Hepatocyte (in vitro differentiated cells): Measurements from ENCODE around the gene GRM3. TPM values are rescaled to one million over a fixed set of nuclear protein-coding genes. Genes with fewer than 3 reads are reported as not detected.

Experiments
- DNase-seq: peaks from one replicate; pipeline ENCODE4 v3.0.0-alpha.2; 2016; ENCODE audit warnings: low spot score
- H2AFZ ChIP-seq: fragments of 200-600 bp; sonication (generic); 2 replicates; pipeline ENCODE4 v1.6.0; 2016; ENCODE audit warnings: antibody characterized with exemption, mild to moderate bottlenecking
- H3K27ac ChIP-seq: fragments of 200-600 bp; sonication (generic); 2 replicates; pipeline ENCODE4 v1.5.1; 2016; ENCODE audit warnings: mild to moderate bottlenecking
- H3K27me3 ChIP-seq: fragments of 200-600 bp; sonication (generic); 2 replicates; pipeline ENCODE4 v1.6.1; 2016
- H3K36me3 ChIP-seq: fragments of 200-600 bp; sonication (generic); replicated peaks from 2 replicates; pipeline ENCODE4 v1.5.1; 2016; ENCODE audit warnings: low read depth; ENCODE audit not compliant: insufficient read depth
- H3K4me1 ChIP-seq: fragments of 200-600 bp; sonication (generic); 2 replicates; pipeline ENCODE4 v1.5.1; 2016; ENCODE audit warnings: mild to moderate bottlenecking, moderate library complexity; ENCODE audit not compliant: insufficient read depth
- H3K4me2 ChIP-seq: fragments of 200-600 bp; sonication (generic); 2 replicates; pipeline ENCODE4 v1.6.0; 2016
- H3K4me3 ChIP-seq: fragments of 200-600 bp; sonication (generic); 2 replicates; pipeline ENCODE4 v1.5.1; 2016; ENCODE audit warnings: mild to moderate bottlenecking
- H3K79me2 ChIP-seq: fragments of 200-600 bp; sonication (generic); 2 replicates; pipeline ENCODE4 v1.6.0; 2017; ENCODE audit warnings: mild to moderate bottlenecking
- H3K9me2 ChIP-seq: fragments of 200-600 bp; sonication (generic); replicated peaks from 2 replicates; pipeline ENCODE4 v1.6.0; 2017; ENCODE audit warnings: mild to moderate bottlenecking; ENCODE audit not compliant: insufficient read depth
- H3K9me3 ChIP-seq: fragments of 200-600 bp; sonication (generic); 2 replicates; pipeline ENCODE4 v1.5.1; 2016; ENCODE audit warnings: low read depth, mild to moderate bottlenecking
- H4K20me1 ChIP-seq: fragments of 200-600 bp; sonication (generic); 2 replicates; pipeline ENCODE4 v1.6.0; 2016; ENCODE audit warnings: mild to moderate bottlenecking; ENCODE audit not compliant: insufficient read depth, poor library complexity, severe bottlenecking
- EZH2 ChIP-seq: fragments of 200-600 bp; sonication (generic); IDR thresholded peaks from 2 replicates; pipeline ENCODE4 v1.6.1; 2016; ENCODE audit warnings: antibody characterized with exemption, mild to moderate bottlenecking, borderline replicate concordance
- EZH2phosphoT487 ChIP-seq: fragments of 200-600 bp; sonication (generic); IDR thresholded peaks from one replicate; pipeline ENCODE4 v1.6.1; 2018; ENCODE audit warnings: antibody characterized with exemption, mild to moderate bottlenecking, low read depth, moderate library complexity; ENCODE audit not compliant: unreplicated experiment, severe bottlenecking
- WGBS: methylation state at CpG from one replicate; pipeline ENCODE4 v1.1.6; 2016; ENCODE audit warnings: low lambda C conversion rate; ENCODE audit errors: missing lambda C conversion rate; 5-methylcytosine and 5-hydroxymethylcytosine counted together
- polyA plus RNA-seq: library from polyadenylated mRNA; unstranded; fragments of >200 nt; fragmentation: Nextera tagmentation; extraction: Ambion mirVana; gene quantifications from 2 replicates; pipeline ENCODE4 v1.2.1, GENCODE V29; 2016
- total RNA-seq: library from RNA; depleted of rRNA; stranded (reverse); fragments of >200 nt; gene quantifications from 2 replicates; pipeline ENCODE4 v1.2.3, GENCODE V29; 2014
- TF ChIP-seq, protein P1 (sequence below): fragments of 200-600 bp; sonication (generic); IDR thresholded peaks from 2 replicates; pipeline ENCODE4 v1.5.1; 2016; ENCODE audit warnings: antibody characterized with exemption, mild to moderate bottlenecking; ENCODE audit not compliant: poor library complexity

Gene GRM3
- total and polyA plus RNA-seq, 2 experiments from 2014 or later, result 0.03 to 0.07 TPM

DNA sequence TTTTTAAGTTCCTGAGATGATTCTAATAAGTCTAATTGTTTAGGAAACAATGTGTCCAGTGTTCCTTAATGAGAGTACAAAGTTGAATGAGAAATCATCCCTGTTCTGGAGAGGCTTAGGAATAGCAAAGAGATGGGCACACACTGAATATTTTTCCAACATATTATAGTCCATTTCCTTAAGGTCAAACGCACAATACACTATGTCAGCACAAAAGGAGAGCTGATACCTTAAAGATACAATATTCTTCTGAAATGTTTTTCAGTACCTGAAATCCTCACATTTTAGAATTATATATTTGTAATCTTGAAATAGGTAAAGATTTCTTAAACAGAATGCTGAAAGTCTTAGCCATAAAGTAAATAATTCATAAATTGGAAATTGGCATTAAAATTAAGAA, 183.2 kb downstream of the GRM3 start:
- 91% methylated on average over 1 of the region's 1 CpG for WGBS
- no peaks in the 10 kb centered on the region for H4K20me1 ChIP-seq

DNA sequence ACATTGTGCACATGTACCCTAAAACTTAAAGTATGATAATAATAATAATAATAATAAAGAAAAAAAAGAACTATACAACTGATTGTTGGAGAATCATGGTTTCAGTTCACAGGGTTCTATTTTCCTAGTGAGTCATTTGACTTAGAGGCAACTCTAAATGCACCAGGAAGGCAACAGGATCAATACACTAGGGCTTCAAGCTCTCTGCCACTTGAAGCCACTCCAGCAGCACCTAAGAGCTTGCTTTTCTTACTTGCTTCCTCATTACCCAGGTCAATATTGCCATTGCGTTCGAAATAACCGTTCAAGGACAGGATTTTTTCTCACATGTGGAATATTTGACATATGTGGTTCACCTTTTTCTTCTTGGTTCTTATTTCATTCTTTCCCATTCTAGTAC, 189.7 kb downstream of the GRM3 start:
- Histone ChIP-seq H4K20me1 (no peaks in the 10 kb centered on the region), H2AFZ (no peak overlapping the region), H3K4me3 (no peak overlapping the region), H3K4me2 (no peak overlapping the region), H3K79me2 (no peaks in the 10 kb centered on the region), H3K27me3 (no peaks in the 10 kb centered on the region), H3K9me3 (no peaks in the 10 kb centered on the region), H3K4me1 (no peaks in the 10 kb centered on the region), H3K27ac (no peak overlapping the region), H3K36me3 (no peaks in the 10 kb centered on the region), H3K9me2 (no peaks in the 10 kb centered on the region)
- DNase-seq, result no peak
- TF ChIP-seq EZH2phosphoT487 (no peak), EZH2 (no peak)
- TF ChIP-seq, protein P1, sequence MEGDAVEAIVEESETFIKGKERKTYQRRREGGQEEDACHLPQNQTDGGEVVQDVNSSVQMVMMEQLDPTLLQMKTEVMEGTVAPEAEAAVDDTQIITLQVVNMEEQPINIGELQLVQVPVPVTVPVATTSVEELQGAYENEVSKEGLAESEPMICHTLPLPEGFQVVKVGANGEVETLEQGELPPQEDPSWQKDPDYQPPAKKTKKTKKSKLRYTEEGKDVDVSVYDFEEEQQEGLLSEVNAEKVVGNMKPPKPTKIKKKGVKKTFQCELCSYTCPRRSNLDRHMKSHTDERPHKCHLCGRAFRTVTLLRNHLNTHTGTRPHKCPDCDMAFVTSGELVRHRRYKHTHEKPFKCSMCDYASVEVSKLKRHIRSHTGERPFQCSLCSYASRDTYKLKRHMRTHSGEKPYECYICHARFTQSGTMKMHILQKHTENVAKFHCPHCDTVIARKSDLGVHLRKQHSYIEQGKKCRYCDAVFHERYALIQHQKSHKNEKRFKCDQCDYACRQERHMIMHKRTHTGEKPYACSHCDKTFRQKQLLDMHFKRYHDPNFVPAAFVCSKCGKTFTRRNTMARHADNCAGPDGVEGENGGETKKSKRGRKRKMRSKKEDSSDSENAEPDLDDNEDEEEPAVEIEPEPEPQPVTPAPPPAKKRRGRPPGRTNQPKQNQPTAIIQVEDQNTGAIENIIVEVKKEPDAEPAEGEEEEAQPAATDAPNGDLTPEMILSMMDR, result no peak
- 87% methylated on average over 3 of the region's 3 CpGs for WGBS

More for the DNA sequence above, 183.2 kb downstream of the GRM3 start:
- Histone ChIP-seq H3K9me2 (no peaks in the 10 kb centered on the region), H2AFZ (no peak overlapping the region), H3K79me2 (no peaks in the 10 kb centered on the region), H3K27ac (no peak overlapping the region), H3K9me3 (no peaks in the 10 kb centered on the region), H3K4me1 (no peaks in the 10 kb centered on the region), H3K4me3 (no peak overlapping the region), H3K4me2 (no peak overlapping the region), H3K36me3 (no peaks in the 10 kb centered on the region), H3K27me3 (no peaks in the 10 kb centered on the region)
- DNase-seq, result no peak
- TF ChIP-seq EZH2phosphoT487 (no peak), EZH2 (no peak)
- TF ChIP-seq, protein P1, result no peak

DNA sequence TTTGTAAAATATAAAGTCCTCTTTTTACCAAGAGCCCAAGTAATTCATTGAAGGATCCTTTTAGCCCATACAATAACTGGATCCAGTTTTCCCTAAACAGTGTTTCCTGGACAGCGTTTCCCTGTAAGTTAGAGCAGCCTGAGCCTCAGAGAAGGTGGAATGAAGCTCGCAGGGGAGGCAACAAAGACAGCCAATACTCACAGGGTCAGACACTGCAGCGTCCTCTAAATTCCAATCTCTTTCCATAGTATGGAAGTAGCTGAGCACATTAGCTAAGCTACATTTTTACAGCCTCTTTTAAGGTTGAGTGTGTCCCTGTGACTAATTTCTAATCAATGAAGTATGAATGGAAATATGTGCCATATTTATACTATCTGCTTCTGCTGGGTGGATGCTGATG, 193.5 kb downstream of the GRM3 start:
- H3K79me2 ChIP-seq, result no peaks in the 10 kb centered on the region
- no peak overlapping the region for H3K27ac ChIP-seq
- no peaks in the 10 kb centered on the region for H3K36me3 ChIP-seq
- no peaks in the 10 kb centered on the region for H3K9me2 ChIP-seq
- H3K4me1 ChIP-seq, result no peaks in the 10 kb centered on the region
- H3K9me3 ChIP-seq, result no peaks in the 10 kb centered on the region
- H3K4me3 ChIP-seq, result no peak overlapping the region
- no peak overlapping the region for H3K4me2 ChIP-seq
- no peak overlapping the region for H2AFZ ChIP-seq
- TF ChIP-seq EZH2phosphoT487 (no peak), EZH2 (no peak)
- TF ChIP-seq, protein P1, result no peak
- no peaks in the 10 kb centered on the region for H3K27me3 ChIP-seq
- WGBS, result 72% methylated on average over 3 of the region's 3 CpGs
- no peaks in the 10 kb centered on the region for H4K20me1 ChIP-seq
- DNase-seq, result no peak

DNA sequence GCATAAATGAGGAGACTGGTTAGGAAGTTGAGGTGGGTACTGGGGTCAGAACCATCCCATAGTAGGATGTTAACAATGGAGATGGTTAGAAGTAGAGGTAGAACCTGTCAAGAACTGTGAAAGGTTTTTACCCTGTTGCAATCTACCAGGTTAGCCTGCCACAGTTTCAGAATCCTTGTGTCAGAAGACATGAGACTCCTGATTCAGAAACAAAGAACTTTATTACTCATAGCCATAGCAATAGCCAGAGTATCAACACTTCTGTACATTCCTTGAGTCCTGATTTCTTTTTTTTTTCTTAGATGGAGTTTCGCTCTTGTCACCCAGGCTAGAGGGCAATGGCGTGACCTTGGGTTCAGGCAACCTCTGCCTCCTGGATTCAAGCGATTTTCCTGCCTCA, 200.9 kb downstream of the GRM3 start:
- 99% methylated on average over 3 of the region's 3 CpGs for WGBS
- Histone ChIP-seq H3K9me2 (no peaks in the 10 kb centered on the region), H3K79me2 (no peaks in the 10 kb centered on the region), H3K27ac (no peak overlapping the region), H3K36me3 (no peaks in the 10 kb centered on the region), H3K4me2 (no peak overlapping the region), H3K4me3 (no peak overlapping the region), H2AFZ (no peak overlapping the region), H4K20me1 (no peaks in the 10 kb centered on the region), H3K27me3 (no peaks in the 10 kb centered on the region), H3K9me3 (no peaks in the 10 kb centered on the region), H3K4me1 (peaks cover 11% of the 10 kb centered on the region)
- no peak for DNase-seq
- TF ChIP-seq, protein P1, result no peak
- TF ChIP-seq EZH2phosphoT487, result no peak
